ENCODE data around the gene TTC7B. TPM values are rescaled to one million over a fixed set of nuclear protein-coding genes. Genes with fewer than 3 reads are reported as not detected.
A peak's percentile ranks its signal among the peaks of the same experiment; 100 is the strongest.

Gene TTC7B
- total and polyA plus RNA-seq, 2 of the 8 experiments (the other 6 are each of a cell fraction or from before 2014, with no cell fraction given): 23.7 to 34.0 TPM

DNA sequence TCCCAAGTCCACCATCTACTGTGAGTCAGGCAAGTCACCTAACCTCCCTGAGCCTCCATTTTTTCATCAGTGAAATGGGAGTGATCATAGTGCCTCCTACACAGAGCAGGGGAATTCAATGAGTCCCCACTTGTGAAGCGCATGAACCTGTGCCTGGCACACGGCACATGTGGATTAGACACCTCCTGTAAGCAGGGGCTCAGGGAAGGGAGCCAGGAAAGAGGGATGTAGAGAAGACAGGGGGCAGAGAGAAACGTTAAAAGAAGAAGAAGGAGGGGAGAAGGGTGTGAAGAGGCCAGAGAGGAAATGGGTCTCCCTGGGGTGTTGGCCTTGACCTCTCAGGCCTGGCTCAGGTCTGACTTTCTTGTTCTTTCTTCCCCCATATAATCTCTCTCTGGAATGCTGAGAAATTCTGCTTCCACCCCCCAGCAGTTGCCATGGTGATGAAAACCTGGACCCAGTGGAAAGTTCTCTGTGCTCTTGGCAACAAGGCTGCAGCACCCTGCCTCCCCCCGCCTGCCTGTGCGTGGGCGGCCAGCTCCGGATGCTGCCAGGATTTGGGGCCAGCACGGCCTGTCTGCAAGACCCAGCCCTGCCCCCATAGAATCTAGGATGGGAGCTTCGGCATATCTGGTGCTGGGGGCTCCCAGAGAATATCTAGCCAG, 324.9 kb downstream of the TTC7B start:
- no peaks in the 10 kb centered on the region for H3K23me2 ChIP-seq (ENCODE audit: low read depth, low read length)
- FAIRE-seq (no peak), DNase-seq (ENCODE audit: low read depth in 1 of 2, low spot score in 2 of 2) (peak in 1 of 2 experiments; percentile 39)
- H3K9ac ChIP-seq (replicated peaks in 1 of 4; ENCODE audit: extremely low read depth in 1 of 4, low read depth in 3 of 4, low read length in 3 of 4): no peak overlapping the region
- H2BK12ac ChIP-seq (ENCODE audit: low read depth, low read length): 0 out of 2 replicates have a peak overlapping the region, but pooled peaks have one; percentile 10
- no peak overlapping the region for H2BK15ac ChIP-seq (ENCODE audit: low read length)
- H3K27ac ChIP-seq (ENCODE audit: low read depth, low read length): no peak overlapping the region
- H3K4me3 ChIP-seq (ENCODE audit: extremely low read depth in 1 of 4, insufficient read depth in 2 of 4, low read depth in 3 of 4, low read length in 4 of 4): no peak overlapping the region
- H3K4ac ChIP-seq (replicated peaks; ENCODE audit: insufficient read length, low read depth, low read length): no peak overlapping the region
- H2AK5ac ChIP-seq (ENCODE audit: low read depth, low read length): no peak overlapping the region
- H2BK20ac ChIP-seq (ENCODE audit: low read length): no peak overlapping the region
- H3K18ac ChIP-seq (ENCODE audit: extremely low read depth, low read length): no peak overlapping the region
- no peak overlapping the region for H2BK5ac ChIP-seq (ENCODE audit: low read depth, low read length)
- H3K79me1 ChIP-seq (ENCODE audit: low read depth, low read length): no peaks in the 10 kb centered on the region
- H3K27me3 ChIP-seq (replicated peaks in 1 of 4; ENCODE audit: control insufficient read depth in 3 of 4, extremely low read depth in 1 of 4, insufficient read depth in 3 of 4, low read length in 3 of 4): no peaks in the 10 kb centered on the region; a peak in 1 of 7 replicates
- H3K9me3 ChIP-seq (ENCODE audit: insufficient read depth in 2 of 2, low read depth in 1 of 2, low read length in 1 of 2): no peaks in the 10 kb centered on the region
- no peak overlapping the region for H3K56ac ChIP-seq (replicated peaks; ENCODE audit: insufficient read length, low read depth, low read length)
- 84% methylated on average over 9 of the region's 9 CpGs; no CpG with 5 or more reads in 1 of the 2 experiments for WGBS, 2 experiments (ENCODE audit: extremely low coverage in 1 of 2, insufficient coverage in 1 of 2, insufficient read length in 1 of 2, insufficient replicate concordance in 2 of 2, low coverage in 1 of 2, low lambda C conversion rate in 2 of 2, missing lambda C conversion rate in 1 of 2)
- H4K20me1 ChIP-seq (replicated peaks in 1 of 2; ENCODE audit: control insufficient read depth in 1 of 2, insufficient read depth in 2 of 2, low read length in 2 of 2): no peaks in the 10 kb centered on the region
- H4K8ac ChIP-seq (ENCODE audit: extremely low read depth, insufficient read depth, low read length): no peak overlapping the region
- H3K23ac ChIP-seq (ENCODE audit: insufficient read length): no peak overlapping the region
- H4K91ac ChIP-seq (replicated peaks; ENCODE audit: insufficient read length, low read length): no peak overlapping the region
- H4K5ac ChIP-seq (ENCODE audit: insufficient read length, low read depth, low read length): no peak overlapping the region
- H3K14ac ChIP-seq (ENCODE audit: insufficient read length): no peak overlapping the region
- peaks cover 0 to 8% (median 5%) of the 10 kb centered on the region in 4 experiments; a peak in 6 of 7 replicates for H3K4me1 ChIP-seq (replicated peaks in 1 of 4; ENCODE audit: control insufficient read depth in 3 of 4, insufficient read depth in 4 of 4, low read length in 3 of 4)
- no peaks in the 10 kb centered on the region for H3K36me3 ChIP-seq (ENCODE audit: control insufficient read depth in 2 of 4, insufficient read depth in 4 of 4, low read length in 3 of 4)
- ChIA-PET POLR2A (ENCODE audit: partially characterized antibody) (no interaction called here), CTCF (ENCODE audit: partially characterized antibody) (interaction anchor here (0.6 to 1.3 kb wide), 3 partner anchors 9 to 214 kb away, joined by 3 to 5 read pairs (median 3); no protein-coding TSS in a partner anchor)
- H2AFZ ChIP-seq (ENCODE audit: low read length): no peak overlapping the region
- no peak overlapping the region; a peak in 1 of 4 replicates for H3K4me2 ChIP-seq (ENCODE audit: insufficient read depth in 1 of 2, low read depth in 2 of 2, low read length in 2 of 2)
- H3K79me2 ChIP-seq (ENCODE audit: control insufficient read depth in 1 of 2, insufficient read depth in 2 of 2, low read length in 2 of 2): no peaks in the 10 kb centered on the region
- H2BK120ac ChIP-seq (replicated peaks; ENCODE audit: low read depth, low read length): no peak overlapping the region
- TF ChIP-seq ASH2L (IDR thresholded peaks at IDR 0.05; ENCODE audit: low read length) (no peak), TAF1 (IDR thresholded peaks at IDR 0.05; ENCODE audit: low read depth, low read length) (no peak), BRCA1 (IDR thresholded peaks at IDR 0.05; ENCODE audit: low read depth, low read length) (no peak), EGR1 (IDR thresholded peaks at IDR 0.05; ENCODE audit: borderline replicate concordance, low read depth, low read length) (peak; percentile 93), MAX (IDR thresholded peaks at IDR 0.05) (no peak), CEBPB (IDR thresholded peaks at IDR 0.05; ENCODE audit: low read depth, low read length) (no peak), ZNF274 (IDR thresholded peaks at IDR 0.05; ENCODE audit: borderline replicate concordance, extremely low read depth, low read length) (no peak), RBBP5 (IDR thresholded peaks at IDR 0.05; ENCODE audit: borderline replicate concordance, low read depth, low read length) (0 out of 2 replicates have a peak, but pooled peaks have one; percentile 28), HDAC6 (IDR thresholded peaks at IDR 0.05; ENCODE audit: low read depth, low read length) (no peak), SIN3A (conservative IDR thresholded peaks at IDR 0.05 in 1 of 2, IDR thresholded peaks at IDR 0.05 in 1 of 2; ENCODE audit: low read depth in 1 of 2, low read length in 2 of 2) (no peak)
- TF ChIP-seq, protein P1, sequence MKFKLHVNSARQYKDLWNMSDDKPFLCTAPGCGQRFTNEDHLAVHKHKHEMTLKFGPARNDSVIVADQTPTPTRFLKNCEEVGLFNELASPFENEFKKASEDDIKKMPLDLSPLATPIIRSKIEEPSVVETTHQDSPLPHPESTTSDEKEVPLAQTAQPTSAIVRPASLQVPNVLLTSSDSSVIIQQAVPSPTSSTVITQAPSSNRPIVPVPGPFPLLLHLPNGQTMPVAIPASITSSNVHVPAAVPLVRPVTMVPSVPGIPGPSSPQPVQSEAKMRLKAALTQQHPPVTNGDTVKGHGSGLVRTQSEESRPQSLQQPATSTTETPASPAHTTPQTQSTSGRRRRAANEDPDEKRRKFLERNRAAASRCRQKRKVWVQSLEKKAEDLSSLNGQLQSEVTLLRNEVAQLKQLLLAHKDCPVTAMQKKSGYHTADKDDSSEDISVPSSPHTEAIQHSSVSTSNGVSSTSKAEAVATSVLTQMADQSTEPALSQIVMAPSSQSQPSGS (IDR thresholded peaks at IDR 0.05; ENCODE audit: low read length): no peak
